Measurements from ENCODE around the gene LIN52.
"Not testable (repeated sequence)": the region's sequence is repeated elsewhere in the genome, so short reads cannot be mapped to it uniquely, and the experiment has no call there.

Gene LIN52

DNA sequence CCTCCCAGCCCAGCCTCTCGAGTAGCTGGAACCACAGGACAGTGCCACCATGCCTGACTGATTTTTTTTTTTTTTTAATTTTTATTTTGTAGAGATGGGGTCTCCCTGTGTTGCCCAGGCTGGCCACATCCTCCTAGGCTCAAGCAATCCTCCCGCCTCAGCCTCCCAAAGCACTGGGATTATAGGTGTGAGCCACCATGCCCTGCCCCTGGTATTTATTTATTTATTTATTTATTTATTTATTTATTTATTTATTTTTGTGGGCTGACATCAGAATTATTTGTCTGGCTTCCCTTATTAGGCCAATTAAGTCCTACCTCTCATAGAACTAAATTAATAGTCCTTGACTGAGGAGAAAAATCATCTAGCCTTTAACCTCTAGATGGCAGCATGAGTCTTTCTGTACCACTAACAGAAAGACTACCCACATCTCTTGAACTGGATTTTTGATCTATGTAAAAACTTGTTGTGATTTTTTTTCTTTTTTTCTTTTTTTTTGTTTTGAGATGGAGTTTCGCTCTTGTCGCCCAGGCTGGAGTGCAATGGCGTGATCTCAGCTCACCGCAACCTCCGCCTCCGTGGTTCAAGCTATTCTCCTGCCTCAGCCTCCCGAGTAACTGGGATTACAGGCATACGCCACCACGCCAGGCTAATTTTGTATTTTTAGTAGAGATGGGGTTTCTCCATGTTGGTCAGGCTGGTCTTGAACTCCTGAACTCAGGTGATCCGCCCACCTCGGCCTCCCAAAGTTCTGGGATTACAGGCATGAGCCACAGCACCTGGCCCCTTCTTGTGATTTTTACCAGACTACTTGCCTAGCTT is 26.9 kb downstream of the LIN52 start:
- DNase-seq: peak; percentile 35 to 75

DNA sequence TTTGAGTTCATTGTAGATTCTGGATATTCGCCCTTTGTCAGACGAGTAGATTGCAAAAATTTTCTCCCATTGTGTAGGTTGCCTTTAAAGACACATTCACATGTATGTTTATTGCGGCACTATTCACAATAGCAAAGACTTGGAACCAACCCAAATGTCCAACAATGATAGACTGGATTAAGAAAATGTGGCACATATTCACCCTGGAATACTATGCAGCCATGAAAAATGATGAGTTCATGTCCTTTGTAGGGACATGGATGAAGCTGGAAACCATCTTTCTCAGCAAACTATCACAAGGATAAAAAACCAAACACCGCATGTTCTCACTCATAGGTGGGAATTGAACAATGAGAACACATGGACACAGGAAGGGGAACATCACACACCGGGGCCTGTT is 40.7 kb downstream of the LIN52 start:
- not testable (repeated sequence) for DNase-seq

DNA sequence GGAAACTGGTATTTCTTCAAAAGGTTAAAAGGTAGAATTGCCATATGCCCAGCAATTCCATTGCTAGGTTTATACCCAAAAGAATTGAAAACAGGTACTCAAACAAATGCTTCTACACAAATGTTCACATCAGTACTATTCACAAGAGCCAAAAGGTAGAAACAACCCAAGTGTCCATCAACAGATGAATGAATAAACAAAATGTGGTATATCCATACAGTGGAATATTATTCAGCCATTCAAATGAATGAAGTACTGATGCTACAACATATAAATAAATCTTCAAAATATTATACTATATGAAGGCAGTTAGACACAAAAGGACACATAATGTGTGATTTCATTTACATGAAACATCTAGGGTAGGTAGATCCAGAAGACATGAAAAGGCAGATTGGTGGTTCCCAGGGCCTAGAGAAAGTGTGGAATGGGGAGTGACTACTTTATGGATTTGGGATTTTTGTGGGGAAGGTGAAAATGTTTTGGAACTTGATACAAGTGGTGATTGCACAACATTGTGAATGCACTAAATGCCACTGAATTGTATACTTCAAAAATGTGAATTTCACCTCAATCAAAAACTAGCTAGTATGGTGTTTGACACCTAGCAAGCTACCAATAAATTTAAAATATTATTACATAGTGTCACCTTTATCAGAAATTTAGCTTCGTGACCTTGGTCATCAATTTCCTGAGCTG is 41.7 kb downstream of the LIN52 start:
- DNase-seq: no peak

DNA sequence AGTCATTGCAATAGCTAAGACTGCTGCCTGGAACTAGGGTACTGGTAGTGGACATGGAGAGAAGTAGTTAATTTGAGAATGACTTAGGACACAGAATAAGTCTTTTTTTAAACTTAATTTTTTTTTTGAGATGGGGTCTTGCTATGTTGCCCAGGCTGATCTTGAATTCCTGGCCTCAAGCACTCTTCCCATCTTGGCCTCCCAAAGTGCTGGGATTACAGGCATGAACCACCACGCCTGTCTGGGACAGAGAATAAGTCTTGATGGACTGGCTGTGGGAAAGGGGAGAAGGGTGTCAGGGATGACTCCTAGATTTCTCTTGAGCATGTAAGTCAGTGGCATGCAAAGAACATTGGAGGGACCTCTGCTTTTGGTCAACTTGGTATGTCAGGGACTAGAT is 42.9 kb downstream of the LIN52 start:
- no peak for DNase-seq

DNA sequence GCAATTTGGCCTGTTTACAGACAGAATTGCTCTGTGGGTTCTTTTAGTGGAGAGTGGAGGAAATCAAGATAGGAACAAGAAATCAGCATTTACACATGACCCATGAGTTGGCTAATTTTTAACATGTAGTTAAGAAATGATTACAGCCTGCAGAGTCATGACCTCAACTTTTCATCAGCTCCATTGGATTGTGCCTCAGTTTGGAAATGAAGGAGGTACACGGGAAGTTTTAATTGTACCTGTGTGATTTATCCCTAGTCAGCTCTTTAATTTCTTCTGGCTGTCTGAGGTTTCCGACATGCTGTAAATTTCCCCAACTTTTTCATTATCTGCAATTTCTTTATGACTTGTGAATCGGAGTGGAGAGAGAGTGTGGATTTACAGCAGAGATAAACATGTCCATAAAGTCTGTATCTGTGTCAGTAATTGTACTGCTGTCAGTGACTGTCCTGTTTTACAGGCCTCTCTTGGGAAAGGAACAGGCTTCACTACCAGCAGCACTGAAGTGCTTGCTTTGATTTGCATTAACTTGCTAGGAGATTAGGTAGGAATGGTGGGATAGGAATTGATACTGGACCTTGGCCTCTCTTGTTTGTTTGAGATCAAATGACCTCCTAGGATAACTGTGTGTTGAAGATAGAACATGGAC is 49.2 kb downstream of the LIN52 start:
- DNase-seq: no peak

DNA sequence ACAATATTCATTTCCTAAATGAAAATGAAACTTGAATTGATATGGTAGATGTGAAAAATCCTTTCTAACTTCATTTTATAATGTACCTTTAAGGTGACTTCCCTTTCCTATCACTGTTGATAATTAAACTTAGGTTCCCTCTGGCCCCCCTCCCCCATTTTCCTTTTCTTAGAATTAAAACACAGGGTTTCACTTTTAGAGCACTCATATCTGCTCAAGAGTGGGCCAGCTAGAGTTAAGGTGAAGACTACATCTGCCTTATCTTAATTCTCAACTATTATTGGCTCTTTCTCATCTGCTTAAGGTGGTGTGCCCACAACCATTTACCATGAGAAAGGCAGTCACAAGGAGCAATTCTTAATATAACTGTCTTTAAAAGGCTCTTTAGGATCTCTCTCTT is 49.7 kb downstream of the LIN52 start:
- DNase-seq: no peak

DNA sequence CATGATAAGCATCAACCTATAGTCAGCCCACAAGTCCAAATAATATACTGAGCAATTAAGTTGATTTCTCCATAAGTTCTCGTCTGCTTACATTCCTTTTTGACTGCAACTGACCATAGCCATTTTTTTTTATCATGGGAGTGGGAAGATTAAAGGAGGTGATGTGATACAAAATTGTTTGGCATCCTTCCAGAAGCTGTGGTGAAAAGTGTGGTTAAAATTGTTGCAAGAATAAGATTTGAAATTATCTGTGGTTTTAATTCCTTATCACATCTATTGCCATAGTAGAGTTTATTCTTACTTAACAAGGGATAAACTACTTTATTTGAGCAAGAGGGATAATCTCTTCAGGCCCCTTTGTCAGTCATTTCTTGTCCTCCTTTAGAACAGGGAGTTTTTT is 50.7 kb downstream of the LIN52 start:
- no peak for DNase-seq

DNA sequence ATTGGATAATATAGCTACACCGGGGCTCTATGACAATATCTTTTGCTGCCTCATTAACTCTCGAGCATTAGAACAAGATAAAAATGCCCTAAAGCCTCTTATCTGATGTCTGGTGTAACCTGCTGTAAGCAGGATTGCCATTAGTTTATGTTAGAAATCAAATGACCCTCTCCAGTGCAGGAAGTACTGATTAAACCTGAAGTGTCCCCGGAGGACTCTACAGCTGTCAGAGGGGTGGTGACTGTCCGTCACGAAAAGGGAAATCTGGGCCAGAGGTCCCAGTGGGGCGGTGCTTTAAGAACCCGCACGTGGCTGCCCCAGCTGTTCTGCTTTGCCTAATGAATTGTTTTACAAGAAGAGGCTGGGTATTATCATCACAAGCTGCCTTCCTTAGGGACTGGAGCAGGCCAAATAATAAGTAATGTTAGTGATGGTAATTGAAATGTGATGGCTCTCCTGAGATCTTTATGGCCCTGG is 55.7 kb downstream of the LIN52 start:
- peak; percentile 100 for DNase-seq

DNA sequence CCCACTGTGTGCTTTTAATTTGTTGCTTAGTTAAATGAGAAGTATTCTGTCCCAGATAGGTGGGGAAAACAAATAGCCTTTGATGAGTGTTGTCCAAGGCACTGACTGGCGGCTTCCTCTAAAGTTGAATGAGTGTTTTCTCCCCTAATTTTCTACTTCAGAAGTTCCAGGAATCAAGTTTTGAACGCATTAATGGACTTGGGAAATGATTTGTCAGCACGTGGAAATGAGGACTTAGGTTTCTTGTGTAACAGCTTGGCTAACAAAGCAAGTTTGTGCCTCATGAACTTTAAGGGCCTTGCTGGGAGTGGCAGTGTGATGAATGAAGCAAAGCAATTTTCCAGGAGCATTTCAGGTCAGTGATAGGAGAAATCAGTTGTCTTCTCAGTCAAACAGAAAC is 56.9 kb downstream of the LIN52 start:
- DNase-seq: no peak

DNA sequence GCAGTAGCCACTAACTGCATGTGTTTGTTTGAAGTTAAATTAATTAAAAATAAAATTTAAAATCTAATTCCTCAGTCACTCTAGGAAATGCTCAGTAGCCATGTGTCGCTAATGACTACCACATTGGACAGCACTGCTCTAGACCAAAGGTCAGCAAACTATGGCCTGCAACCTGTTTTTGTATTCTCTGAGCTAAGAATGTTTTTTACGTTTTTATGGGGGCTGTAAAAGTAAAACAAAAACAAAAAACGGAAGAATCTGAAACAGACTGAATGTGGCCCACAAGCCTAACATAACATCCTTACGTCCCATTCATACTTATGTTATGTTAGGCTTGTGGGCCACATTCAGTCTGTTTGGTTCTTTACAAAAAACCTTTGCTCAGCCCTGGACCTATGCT is 57.8 kb downstream of the LIN52 start:
- no peak for DNase-seq

DNA sequence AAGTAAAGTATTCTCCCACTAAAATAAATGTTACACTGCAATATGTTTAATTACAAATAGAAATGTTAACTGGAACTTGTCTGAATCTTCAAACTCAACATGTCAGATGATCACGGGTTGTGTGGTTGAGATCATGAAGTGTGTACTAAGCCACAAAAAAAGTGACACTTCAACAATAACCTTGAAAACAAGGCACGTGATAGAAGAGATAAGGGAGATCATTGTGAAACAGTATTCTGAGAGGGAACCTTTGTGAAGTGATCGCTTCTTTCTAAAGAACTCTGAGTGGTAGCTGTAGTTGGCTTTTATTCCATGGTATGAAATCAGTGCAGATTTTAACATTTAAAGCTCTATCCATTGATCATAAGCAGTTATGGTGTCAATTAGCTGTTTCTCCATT is 60.0 kb downstream of the LIN52 start:
- no peak for DNase-seq

DNA sequence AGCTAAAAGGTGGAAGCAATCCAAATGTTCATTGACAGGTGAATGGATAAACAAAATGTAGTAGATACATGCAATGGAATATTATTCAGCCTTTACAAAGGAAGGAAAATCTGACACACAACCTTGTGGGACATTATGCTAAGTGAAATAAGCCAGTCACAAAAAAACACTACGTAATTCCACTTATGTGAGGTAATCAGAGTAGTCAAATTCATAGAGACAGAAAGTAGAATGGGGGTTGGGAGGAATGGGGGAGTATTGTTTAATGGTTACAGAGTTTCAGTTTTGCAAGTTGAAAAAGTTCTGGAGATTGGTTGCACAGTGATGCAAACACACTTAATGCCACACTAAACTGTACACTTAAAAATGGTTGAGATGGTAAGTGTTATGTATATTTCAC is 62.8 kb downstream of the LIN52 start:
- DNase-seq: no peak

DNA sequence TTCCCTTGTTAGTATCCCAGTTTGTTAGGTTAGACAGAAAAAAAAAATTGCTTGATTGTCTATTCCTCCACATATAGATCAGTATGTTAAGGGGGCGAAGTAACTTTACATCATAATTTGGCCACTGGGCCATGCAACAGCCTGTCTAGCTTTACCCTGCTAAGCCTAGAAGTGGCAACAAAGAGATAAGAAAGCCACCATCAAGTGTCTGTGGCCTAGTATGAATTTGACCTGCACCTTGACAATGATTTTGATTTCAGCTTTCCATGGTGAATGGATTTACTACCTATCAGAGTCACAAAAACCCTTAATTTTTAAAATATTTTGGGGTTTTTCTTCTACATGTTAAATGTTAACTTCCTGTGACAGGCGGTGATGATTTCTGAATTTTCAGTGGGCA is 63.9 kb downstream of the LIN52 start:
- DNase-seq: no peak

DNA sequence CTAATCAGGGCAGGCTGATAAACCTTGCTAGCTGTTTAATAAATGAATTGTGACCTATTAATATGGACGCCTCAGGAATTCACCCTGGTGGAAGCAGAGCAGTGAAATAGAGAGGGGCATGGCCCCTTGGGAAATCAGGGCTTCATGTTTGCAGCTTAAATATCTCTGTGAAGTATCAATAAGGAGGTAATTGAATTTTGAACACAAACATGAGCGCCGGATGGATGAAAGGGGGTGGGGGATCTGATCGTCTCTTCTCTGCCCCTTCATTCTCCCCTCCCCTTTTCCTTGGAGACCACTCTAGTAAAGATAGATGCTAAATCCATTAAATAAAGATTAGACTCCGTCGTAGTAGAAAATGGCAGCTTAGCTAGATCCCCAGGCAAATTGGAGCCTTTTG is 70.5 kb downstream of the LIN52 start:
- no peak for DNase-seq

DNA sequence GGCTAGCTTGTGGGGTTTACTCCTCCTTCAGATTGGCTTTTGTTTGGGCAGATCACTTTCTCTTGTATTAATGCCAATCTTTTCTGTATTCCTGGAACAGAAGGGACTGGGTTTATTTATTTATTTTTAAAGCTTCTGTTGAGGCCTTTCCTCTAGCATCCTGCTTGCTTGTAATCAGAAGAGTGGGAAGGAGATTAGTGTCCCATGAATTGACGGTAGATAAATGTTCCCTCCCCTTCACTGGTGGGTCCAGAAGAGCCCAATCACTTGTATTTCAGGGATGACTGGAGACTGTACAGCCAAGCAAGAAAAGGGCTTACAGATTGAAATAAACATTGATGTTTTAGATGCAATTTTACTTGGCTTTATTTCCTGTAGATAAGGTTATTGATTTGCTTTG is 71.0 kb downstream of the LIN52 start:
- DNase-seq: no peak

DNA sequence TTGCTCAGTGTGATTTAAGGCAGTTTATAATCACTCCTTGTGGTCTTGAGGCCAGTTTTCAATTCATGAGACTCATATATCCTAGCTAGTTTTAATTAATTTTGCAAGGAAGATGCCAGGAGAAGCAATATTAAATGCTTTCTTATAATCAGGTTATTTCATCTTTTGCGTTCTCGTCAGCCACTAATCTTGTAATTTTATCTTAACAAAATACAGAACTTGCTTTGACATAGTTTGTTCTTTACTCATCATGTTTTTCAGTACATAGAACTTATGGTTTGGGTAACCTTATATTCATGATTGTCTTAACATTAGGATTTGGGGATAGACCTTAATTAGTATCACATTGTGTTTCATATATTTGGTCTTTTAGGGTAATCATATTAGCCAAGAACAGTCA is 76.0 kb downstream of the LIN52 start:
- DNase-seq: no peak

DNA sequence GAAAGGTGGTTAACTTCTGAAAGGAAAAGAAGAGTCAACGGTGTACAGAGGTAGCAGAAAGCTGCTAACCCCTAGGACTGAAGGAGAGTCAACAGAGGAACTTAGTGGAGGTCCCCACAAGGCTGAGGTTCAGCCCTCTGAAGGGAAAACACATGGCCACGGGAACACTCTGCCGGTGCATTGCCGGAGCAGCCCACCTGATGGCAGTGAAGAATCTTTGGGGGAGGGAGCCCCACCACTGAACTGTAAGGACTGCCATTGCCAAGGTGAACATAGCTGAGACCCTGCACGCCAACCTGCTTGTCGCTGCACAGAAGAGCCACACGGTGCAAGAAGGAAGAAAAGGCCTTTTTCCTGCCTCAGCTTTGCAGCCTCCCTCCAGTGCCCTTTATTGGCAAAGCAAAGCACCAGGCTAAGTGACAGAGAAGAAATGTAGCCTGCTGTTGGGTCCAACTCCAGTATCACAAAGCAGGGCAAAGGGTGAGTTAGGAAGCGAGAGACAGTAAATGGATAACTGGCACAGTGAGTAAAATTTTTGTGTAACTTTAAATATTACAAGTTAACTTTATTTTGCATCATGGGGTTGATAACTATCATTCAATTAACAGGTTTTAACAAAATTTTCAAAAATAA is 76.9 kb downstream of the LIN52 start:
- DNase-seq: peak in 1 of 2 experiments; percentile 41

DNA sequence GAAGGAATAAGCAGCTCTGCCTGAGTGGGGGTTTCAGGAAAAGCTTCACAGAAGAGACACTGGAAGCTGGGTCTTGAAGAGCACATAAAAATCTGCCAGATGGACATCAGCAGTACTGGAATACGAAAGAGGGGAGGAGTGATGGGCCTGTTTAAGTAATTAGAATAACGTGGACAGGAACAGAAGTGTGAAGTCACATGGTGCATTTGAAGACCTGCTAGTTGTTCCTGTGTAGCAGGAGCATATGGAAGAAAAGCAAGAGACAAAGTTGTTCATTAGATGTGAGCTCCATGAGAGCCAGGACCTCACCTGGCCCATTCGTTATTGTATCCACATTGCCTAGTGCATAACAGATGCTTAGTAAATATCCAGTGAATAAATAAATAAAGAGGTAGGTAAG is 85.2 kb downstream of the LIN52 start:
- DNase-seq: peak in 1 of 2 experiments; percentile 47

DNA sequence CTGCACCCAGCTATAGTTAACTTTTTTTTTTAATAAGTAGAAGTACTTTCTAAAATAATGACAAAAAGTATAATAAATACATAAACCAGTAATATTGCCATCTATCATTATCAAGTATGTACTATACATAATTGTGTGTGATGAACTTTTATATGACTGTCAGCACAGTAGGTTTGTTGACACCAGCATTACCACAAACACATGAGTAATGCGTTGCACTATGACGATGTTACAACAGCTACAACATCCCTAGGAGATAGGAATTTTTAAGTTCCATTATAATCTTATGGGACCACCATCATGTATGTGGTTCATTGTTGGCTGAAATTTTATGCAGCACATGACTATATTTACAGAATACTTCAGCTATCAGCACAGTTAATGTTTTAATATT is 91.6 kb downstream of the LIN52 start:
- DNase-seq: no peak

DNA sequence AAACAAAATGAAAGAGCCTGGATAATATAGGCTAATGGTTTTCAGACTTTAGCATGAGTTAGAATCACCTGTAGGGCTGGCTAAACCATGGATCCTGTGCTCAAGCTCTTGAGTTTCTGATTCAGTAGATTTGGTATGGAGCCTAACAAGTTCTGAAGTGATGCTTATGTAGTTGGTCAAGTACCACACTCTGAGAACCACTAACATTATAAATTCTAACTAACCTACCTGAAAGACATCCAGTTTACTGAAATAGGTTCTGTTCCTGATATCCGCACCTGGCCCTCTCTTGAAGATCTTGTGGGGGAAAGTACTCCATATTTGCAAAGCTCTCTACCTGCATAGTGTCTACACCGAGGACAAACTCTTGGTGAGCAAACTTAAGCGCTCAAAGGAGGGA is 95.1 kb downstream of the LIN52 start:
- no peak for DNase-seq

DNA sequence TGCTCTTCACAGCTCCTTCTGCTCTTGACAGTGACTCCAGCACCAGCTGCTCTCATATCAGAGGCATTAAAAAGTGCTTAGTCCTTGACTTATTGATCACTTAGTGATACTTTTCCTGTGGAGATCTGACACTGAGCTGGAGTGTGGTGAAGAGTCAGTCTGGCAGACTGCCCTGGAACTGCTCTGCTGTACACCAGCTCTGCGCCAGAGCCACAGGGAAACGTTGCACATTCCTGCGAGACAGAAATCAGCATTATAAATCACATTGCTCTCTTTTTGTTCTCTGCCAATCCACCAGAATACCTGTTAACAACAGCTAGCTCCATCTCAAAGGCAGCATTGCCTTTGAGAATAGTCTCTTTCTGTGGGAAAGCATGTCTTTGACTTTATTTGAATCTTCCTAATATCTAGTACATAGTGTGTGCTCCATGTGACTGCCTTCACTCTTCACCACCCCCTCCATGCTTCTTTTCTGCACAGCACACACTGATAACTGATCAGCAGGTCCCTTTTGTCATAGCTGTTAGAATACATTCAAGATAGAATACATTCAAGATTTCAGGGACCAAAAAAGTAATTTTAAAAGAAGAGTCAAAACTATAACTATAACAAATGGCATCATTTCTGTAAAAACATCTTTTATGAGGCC is 106.3 kb downstream of the LIN52 start:
- DNase-seq: peak in 1 of 2 experiments; percentile 65

DNA sequence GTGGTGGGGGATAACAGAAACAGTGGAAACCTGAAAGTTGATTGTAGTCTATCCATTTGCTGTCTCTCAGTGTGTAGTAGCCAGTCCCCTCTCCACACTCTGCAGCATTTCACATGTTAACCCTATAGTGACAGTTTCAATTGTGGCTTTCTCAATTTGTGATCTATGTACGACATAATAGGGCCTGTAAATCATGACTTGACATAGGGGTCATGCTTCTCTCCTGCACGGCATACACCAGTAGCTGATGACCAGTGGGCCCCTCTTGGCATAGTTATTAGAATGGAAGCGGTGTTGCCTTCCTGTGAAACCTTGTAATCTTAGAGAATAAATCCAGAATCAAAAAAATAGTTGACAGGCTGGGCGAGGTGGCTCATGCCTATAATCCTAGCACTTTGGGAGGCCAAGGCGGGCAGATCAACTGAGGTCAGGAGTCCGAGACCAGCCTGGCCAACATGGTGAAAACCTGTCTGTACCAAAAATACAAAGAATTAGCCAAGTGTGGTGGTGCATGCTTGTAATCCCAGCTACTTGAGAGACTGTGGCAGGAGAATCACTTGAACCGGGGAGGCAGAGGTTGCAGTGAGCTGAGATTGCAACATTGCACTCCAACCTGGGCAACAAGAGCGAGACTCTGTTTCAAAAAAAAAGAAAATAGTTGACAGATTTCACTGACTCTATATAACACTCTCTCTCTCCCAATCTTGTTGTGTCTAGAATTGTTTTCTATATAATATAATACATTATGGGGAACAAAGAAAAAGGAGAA is 109.9 kb downstream of the LIN52 start:
- DNase-seq: no peak

All from NCI-H524 (cell line).